Activated naive CD8-positive, alpha-beta T cell treated with anti-CD3 and anti-CD28 coated beads for 36 hours (primary cell): ENCODE results near the gene PCDHGB4. TPM values are rescaled to one million over a fixed set of nuclear protein-coding genes. Genes with fewer than 3 reads are reported as not detected.
A peak's percentile ranks its signal among the peaks of the same experiment; 100 is the strongest.
"Not testable (repeated sequence)": the region's sequence is repeated elsewhere in the genome, so short reads cannot be mapped to it uniquely, and the experiment has no call there.

Source experiments
- DNase-seq: peaks from one replicate; pipeline ENCODE4 v3.0.0; 2021
- H3K27ac Mint-ChIP-seq: one replicate; pipeline ENCODE4 v1.8.0; 2022; ENCODE audit warnings: mild to moderate bottlenecking, moderate library complexity, mixed read lengths
- H3K27me3 Mint-ChIP-seq: one replicate; pipeline ENCODE4 v1.8.0; 2022; ENCODE audit warnings: mild to moderate bottlenecking, mixed read lengths
- H3K36me3 Mint-ChIP-seq: one replicate; pipeline ENCODE4 v1.8.0; 2021; ENCODE audit warnings: mild to moderate bottlenecking, mixed read lengths
- H3K4me1 Mint-ChIP-seq: one replicate; pipeline ENCODE4 v1.8.0; 2021; ENCODE audit warnings: mixed read lengths
- H3K4me3 Mint-ChIP-seq: one replicate; pipeline ENCODE4 v1.8.0; 2022; ENCODE audit warnings: mild to moderate bottlenecking, moderate library complexity, mixed read lengths
- H3K9me3 Mint-ChIP-seq: one replicate; pipeline ENCODE4 v1.8.0; 2022; ENCODE audit warnings: mixed read lengths
- total RNA-seq, 2 experiments: library from RNA; stranded (reverse); gene quantifications; one replicate each; pipeline ENCODE4 v1.2.3, GENCODE V29; 2021

Gene PCDHGB4
- total RNA-seq, 2 experiments from 2014 or later: not detected

- Mint-ChIP-seq H3K36me3 (peaks cover 4% of the 10 kb centered on the region), H3K9me3 (peaks cover 38% of the 10 kb centered on the region), H3K27me3 (peaks cover 86% of the 10 kb centered on the region), H3K27ac (no peak overlapping the region), H3K4me1 (peaks cover 2% of the 10 kb centered on the region), H3K4me3 (no peak overlapping the region)
- no peak for DNase-seq
These were observed 4.2 kb upstream of the PCDHGB4 start for GRCh38 chr5:141383345-141383744.

- no peak overlapping the region for H3K27ac Mint-ChIP-seq
- peaks cover 2% of the 10 kb centered on the region for H3K4me1 Mint-ChIP-seq
- DNase-seq: no peak
- peaks cover 13% of the 10 kb centered on the region for H3K36me3 Mint-ChIP-seq
- H3K4me3 Mint-ChIP-seq: no peak overlapping the region
- H3K9me3 Mint-ChIP-seq: peaks cover 41% of the 10 kb centered on the region
- peaks cover 89% of the 10 kb centered on the region for H3K27me3 Mint-ChIP-seq
These were observed 2.8 kb upstream of the PCDHGB4 start for GRCh38 chr5:141384471-141385267.

DNA sequence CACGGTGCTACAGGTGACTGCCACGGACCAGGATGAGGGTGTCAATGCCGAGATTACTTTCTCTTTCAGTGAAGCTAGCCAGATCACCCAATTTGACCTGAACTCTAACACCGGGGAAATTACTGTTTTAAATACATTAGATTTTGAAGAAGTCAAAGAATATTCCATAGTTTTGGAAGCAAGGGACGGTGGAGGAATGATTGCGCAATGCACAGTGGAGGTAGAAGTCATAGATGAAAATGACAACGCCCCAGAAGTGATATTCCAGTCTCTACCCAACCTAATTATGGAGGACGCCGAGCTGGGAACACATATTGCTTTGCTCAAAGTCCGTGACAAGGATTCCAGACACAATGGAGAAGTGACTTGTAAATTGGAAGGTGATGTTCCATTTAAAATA lies 1.2 kb downstream of the PCDHGB4 start:
- Mint-ChIP-seq H3K9me3 (peaks cover 48% of the 10 kb centered on the region), H3K4me1 (no peaks in the 10 kb centered on the region), H3K4me3 (no peak overlapping the region), H3K36me3 (peaks cover 21% of the 10 kb centered on the region), H3K27ac (no peak overlapping the region), H3K27me3 (peaks cover 84% of the 10 kb centered on the region)
- no peak for DNase-seq

DNA sequence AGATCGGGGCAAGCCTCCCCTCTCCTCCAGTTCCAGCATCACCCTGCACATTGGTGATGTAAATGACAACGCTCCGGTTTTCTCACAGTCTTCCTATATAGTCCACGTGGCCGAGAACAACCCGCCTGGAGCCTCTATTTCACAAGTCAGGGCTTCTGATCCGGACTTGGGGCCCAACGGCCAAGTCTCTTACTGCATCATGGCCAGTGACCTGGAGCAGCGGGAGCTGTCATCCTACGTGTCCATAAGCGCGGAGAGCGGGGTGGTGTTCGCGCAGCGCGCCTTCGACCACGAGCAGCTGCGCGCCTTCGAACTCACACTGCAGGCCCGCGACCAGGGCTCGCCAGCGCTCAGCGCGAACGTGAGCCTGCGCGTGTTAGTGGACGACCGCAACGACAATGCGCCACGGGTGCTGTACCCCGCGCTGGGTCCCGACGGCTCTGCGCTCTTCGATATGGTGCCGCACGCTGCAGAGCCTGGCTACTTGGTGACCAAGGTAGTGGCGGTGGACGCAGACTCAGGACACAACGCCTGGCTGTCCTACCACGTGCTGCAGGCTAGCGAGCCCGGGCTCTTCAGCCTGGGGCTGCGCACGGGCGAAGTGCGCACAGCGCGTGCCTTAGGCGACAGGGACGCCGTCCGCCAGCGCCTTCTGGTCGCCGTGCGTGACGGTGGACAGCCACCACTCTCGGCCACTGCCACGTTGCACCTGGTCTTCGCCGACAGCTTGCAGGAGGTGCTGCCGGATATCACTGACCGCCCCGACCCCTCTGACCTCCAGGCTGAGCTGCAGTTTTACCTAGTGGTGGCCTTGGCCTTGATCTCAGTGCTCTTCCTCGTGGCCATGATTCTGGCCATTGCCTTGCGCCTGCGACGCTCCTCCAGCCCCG lies 1.9 kb downstream of the PCDHGB4 start:
- peaks cover 84% of the 10 kb centered on the region for H3K27me3 Mint-ChIP-seq
- no peak overlapping the region for H3K27ac Mint-ChIP-seq
- peaks cover 26% of the 10 kb centered on the region for H3K36me3 Mint-ChIP-seq

DNA sequence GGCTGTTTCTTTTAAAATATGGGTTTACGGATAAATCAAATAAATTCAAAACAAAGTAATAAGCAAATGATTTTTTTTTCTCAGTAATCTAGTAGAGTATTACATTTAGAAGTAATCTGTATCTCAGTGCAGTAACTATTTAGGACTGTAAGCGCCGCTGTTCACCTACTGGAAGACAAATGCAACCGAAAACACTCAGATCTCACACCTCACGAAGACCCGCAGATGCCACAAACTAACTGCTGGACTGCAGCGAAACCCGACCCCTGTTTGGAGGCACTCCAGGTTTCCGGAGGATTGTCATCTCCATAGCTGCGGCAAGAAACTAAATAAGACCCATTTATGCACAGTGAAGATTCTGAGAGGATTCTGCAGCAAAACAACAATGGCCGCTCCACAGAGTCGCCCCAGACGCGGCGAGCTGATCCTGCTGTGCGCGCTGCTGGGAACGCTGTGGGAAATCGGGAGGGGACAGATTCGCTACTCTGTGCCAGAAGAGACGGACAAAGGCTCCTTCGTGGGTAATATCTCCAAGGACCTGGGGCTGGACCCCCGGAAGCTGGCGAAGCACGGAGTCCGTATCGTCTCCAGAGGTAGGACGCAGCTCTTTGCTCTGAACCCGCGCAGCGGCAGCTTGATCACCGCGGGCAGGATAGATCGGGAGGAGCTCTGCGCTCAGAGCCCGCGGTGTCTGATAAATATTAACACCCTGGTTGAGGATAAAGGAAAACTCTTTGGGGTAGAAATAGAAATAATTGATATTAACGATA lies 5.1 kb downstream of the PCDHGB4 start, which contains the start of gene PCDHGA8:
Gene PCDHGA8 (plus strand): TSS at position 205 of the 770 bp plus-strand sequence. CDS start 181 bp downstream, at position 386.
- Mint-ChIP-seq H3K27me3 (peaks cover 82% of the 10 kb centered on the region), H3K36me3 (peaks cover 24% of the 10 kb centered on the region), H3K4me3 (no peak within 1 kb of the TSS), H3K4me1 (no peaks in the 10 kb centered on the region), H3K27ac (no peak within 1 kb of the TSS), H3K9me3 (peaks cover 35% of the 10 kb centered on the region)
- no peak for DNase-seq

More for the DNA sequence above, 1.9 kb downstream of the PCDHGB4 start:
- H3K4me3 Mint-ChIP-seq: no peak overlapping the region
- no peaks in the 10 kb centered on the region for H3K4me1 Mint-ChIP-seq
- DNase-seq: no peak
- peaks cover 48% of the 10 kb centered on the region for H3K9me3 Mint-ChIP-seq

- Mint-ChIP-seq H3K36me3 (peaks cover 23% of the 10 kb centered on the region), H3K27me3 (peaks cover 82% of the 10 kb centered on the region)
These were observed 5.8 kb downstream of the PCDHGB4 start for GRCh38 chr5:141393267-141393666.

GRCh38 chr5:141394401-141395187 lies 7.1 kb downstream of the PCDHGB4 start:
- not testable (repeated sequence) for H3K27ac Mint-ChIP-seq, H3K4me3 Mint-ChIP-seq, H3K4me1 Mint-ChIP-seq, DNase-seq
- Mint-ChIP-seq H3K36me3 (peaks cover 20% of the 10 kb centered on the region), H3K9me3 (peaks cover 33% of the 10 kb centered on the region), H3K27me3 (peaks cover 82% of the 10 kb centered on the region)

More at GRCh38 chr5:141393267-141393666, 5.8 kb downstream of the PCDHGB4 start:
- H3K9me3 Mint-ChIP-seq: peaks cover 33% of the 10 kb centered on the region
- no peaks in the 10 kb centered on the region for H3K4me1 Mint-ChIP-seq
- DNase-seq: no peak
- H3K4me3 Mint-ChIP-seq: no peak overlapping the region
- no peak overlapping the region for H3K27ac Mint-ChIP-seq

DNA sequence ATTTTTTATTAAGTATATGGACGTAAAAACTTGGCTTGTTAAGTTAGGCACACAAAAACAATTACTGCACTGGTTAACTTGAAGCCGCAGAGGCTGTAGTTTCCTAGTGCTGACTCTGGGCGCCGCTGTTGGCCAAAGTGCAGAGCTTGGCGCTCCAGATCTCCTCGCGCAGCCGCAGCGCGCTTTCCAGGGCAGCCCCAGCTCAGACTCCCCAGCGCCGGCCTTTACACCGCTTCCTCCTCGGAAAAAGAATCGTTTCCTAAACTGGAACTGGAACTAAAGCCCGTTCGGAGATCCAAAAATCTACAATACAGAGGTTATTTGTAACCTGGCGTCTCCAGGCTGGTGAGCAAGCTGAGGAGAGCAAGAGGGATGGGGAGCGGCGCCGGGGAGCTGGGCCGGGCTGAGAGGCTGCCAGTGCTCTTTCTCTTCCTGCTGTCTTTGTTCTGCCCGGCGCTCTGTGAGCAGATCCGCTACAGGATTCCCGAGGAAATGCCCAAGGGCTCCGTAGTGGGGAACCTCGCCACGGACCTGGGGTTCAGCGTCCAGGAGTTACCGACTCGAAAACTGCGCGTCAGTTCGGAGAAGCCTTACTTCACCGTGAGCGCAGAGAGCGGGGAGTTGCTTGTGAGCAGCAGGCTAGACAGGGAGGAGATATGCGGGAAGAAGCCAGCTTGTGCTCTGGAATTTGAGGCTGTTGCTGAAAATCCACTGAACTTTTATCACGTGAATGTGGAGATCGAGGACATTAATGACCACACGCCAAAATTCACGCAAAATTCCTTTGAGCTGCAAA lies 10.5 kb downstream of the PCDHGB4 start, which contains the start of gene PCDHGB5:
Gene PCDHGB5 (plus strand): TSS at position 192 of the 796 bp plus-strand sequence. CDS start 181 bp downstream, at position 373.
- H3K27me3 Mint-ChIP-seq: peaks cover 81% of the 10 kb centered on the region
- H3K27ac Mint-ChIP-seq: not testable (repeated sequence)
- peak; percentile 53 for DNase-seq

GRCh38 chr5:141398608-141399007 lies 11.1 kb downstream of the PCDHGB4 start:
- peaks cover 27% of the 10 kb centered on the region for H3K9me3 Mint-ChIP-seq
- no peak for DNase-seq
- peaks cover 1% of the 10 kb centered on the region for H3K4me1 Mint-ChIP-seq
- no peak overlapping the region for H3K27ac Mint-ChIP-seq
- peaks cover 82% of the 10 kb centered on the region for H3K27me3 Mint-ChIP-seq
- no peak overlapping the region for H3K4me3 Mint-ChIP-seq
- H3K36me3 Mint-ChIP-seq: peaks cover 18% of the 10 kb centered on the region

More for the DNA sequence above, 10.5 kb downstream of the PCDHGB4 start, which contains the start of gene PCDHGB5:
- Mint-ChIP-seq H3K36me3 (peaks cover 21% of the 10 kb centered on the region), H3K4me3 (peak within 1 kb of the TSS; percentile 61), H3K9me3 (peaks cover 30% of the 10 kb centered on the region)
- H3K4me1 Mint-ChIP-seq: not testable (repeated sequence)

DNA sequence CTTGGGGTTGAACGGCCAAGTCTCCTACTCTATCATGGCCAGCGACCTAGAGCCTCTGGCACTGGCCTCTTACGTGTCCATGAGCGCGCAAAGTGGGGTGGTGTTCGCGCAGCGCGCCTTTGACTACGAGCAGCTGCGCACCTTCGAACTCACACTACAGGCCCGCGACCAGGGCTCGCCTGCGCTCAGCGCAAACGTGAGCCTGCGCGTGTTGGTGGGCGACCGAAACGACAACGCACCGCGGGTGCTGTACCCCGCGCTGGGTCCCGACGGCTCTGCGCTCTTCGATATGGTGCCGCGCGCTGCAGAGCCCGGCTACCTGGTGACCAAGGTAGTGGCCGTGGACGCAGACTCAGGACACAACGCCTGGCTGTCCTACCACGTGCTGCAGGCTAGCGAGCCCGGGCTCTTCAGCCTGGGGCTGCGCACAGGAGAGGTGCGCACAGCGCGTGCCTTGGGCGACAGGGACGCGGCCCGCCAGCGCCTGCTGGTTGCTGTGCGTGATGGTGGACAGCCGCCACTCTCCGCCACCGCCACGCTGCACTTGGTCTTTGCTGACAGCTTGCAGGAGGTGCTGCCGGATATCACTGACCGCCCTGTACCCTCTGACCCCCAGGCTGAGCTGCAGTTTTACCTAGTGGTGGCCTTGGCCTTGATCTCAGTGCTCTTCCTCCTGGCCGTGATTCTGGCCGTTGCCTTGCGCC lies 12.2 kb downstream of the PCDHGB4 start:
- Mint-ChIP-seq H3K9me3 (peaks cover 21% of the 10 kb centered on the region), H3K27ac (no peak overlapping the region), H3K27me3 (peaks cover 82% of the 10 kb centered on the region), H3K4me1 (peaks cover 1% of the 10 kb centered on the region), H3K4me3 (no peak overlapping the region), H3K36me3 (peaks cover 15% of the 10 kb centered on the region)
- DNase-seq: no peak

DNA sequence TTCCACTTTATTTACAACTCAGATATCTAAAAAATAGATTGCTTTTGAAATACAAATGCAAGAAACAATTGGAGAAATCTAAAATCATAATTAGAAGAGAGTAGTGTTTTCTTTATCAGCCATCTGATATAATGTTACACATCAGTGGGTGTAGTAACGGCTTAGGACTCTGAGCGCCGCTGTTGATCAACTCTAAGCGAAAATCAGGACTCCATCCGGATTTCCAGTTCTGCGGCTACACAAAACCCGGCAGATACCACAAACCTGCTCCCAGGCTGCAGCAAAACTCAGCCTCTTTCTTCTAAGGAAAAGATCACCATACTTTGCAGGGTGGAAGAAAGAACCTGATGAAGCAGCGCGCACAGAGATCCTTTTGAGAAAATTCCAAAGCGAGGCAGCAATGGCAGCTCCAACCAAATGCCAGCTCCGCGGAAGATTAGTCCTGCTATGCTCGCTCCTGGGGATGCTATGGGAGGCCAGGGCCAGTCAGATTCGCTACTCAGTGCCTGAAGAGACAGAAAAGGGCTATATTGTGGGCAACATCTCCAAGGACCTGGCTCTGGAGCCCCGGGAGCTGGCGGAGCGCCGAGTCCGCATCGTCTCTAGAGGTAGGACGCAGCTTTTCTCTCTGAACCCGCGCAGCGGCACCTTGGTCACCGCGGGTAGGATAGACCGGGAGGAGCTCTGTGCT lies 15.2 kb downstream of the PCDHGB4 start, which contains the start of gene PCDHGA9:
Gene PCDHGA9 (plus strand): TSS at position 226 of the 691 bp plus-strand sequence. CDS start 175 bp downstream, at position 401.
- H3K9me3 Mint-ChIP-seq: peaks cover 25% of the 10 kb centered on the region
- H3K4me1 Mint-ChIP-seq: peaks cover 1% of the 10 kb centered on the region
- DNase-seq: no peak
- H3K36me3 Mint-ChIP-seq: peaks cover 15% of the 10 kb centered on the region
- peak within 1 kb of the TSS; percentile 34 for H3K27ac Mint-ChIP-seq
- peaks cover 82% of the 10 kb centered on the region for H3K27me3 Mint-ChIP-seq
- H3K4me3 Mint-ChIP-seq: peak within 1 kb of the TSS; percentile 52

DNA sequence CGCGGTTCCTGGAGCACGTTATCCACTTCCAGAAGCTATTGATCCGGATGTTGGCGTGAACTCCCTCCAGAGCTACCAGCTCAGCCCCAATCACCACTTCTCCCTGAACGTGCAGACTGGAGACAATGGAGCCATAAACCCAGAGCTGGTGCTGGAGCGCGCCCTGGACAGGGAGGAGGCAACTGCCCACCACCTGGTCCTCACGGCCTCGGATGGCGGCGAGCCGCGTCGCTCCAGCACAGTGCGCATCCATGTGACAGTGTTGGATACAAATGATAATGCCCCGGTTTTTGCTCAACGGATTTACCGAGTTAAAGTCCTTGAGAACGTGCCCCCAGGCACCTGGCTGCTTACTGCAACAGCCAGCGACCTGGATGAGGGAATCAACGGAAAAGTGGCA lies 15.9 kb downstream of the PCDHGB4 start:
- no peak for DNase-seq
- Mint-ChIP-seq H3K27me3 (peaks cover 85% of the 10 kb centered on the region), H3K4me1 (peaks cover 1% of the 10 kb centered on the region), H3K27ac (no peak overlapping the region), H3K9me3 (peaks cover 27% of the 10 kb centered on the region), H3K36me3 (peaks cover 17% of the 10 kb centered on the region), H3K4me3 (no peak overlapping the region)
